ENCODE data around the gene HAPLN2. TPM values are rescaled to one million over a fixed set of nuclear protein-coding genes. Genes with fewer than 3 reads are reported as not detected.

The HAPLN2 gene
- total RNA-seq, 1 donor from 2014 or later: not detected

DNA sequence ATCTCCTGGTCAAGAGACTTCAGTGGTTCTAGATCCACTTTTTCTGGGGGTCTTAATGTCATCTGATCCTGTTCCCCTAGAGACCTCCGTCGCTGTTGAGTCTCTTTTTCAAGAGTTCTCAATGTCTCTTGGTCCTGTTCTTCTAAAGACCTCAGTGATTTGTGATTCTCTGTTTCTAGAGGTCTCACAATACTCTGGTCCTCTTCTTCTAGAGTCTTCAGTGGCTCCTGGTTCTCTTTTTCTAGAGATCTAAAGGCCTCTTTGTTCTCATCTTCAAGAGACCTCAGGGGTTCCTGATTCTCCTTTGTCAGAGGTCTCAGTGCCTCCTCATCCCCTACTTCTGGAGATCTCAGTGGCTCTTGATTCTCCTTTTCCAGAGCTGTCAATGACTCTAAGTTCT lies 52.6 kb downstream of the HAPLN2 start:
- Mint-ChIP-seq H3K27me3 (peaks cover 30% of the 10 kb centered on the region), H3K27ac (no peak overlapping the region), H3K4me3 (no peak overlapping the region), H3K9me3 (no peaks in the 10 kb centered on the region), H3K36me3 (ENCODE audit: low read depth) (no peaks in the 10 kb centered on the region), H3K4me1 (peaks cover 2% of the 10 kb centered on the region)
- no peak for DNase-seq
- intact Hi-C loops (cut with micrococcal nuclease): no loop called here
- TF ChIP-seq, protein P1, sequence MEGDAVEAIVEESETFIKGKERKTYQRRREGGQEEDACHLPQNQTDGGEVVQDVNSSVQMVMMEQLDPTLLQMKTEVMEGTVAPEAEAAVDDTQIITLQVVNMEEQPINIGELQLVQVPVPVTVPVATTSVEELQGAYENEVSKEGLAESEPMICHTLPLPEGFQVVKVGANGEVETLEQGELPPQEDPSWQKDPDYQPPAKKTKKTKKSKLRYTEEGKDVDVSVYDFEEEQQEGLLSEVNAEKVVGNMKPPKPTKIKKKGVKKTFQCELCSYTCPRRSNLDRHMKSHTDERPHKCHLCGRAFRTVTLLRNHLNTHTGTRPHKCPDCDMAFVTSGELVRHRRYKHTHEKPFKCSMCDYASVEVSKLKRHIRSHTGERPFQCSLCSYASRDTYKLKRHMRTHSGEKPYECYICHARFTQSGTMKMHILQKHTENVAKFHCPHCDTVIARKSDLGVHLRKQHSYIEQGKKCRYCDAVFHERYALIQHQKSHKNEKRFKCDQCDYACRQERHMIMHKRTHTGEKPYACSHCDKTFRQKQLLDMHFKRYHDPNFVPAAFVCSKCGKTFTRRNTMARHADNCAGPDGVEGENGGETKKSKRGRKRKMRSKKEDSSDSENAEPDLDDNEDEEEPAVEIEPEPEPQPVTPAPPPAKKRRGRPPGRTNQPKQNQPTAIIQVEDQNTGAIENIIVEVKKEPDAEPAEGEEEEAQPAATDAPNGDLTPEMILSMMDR (IDR thresholded peaks at IDR 0.05): no peak
- ChIA-PET POLR2A (no interaction called here), CTCF (no interaction called here)
- ATAC-seq (ENCODE audit: low read depth): no peak

DNA sequence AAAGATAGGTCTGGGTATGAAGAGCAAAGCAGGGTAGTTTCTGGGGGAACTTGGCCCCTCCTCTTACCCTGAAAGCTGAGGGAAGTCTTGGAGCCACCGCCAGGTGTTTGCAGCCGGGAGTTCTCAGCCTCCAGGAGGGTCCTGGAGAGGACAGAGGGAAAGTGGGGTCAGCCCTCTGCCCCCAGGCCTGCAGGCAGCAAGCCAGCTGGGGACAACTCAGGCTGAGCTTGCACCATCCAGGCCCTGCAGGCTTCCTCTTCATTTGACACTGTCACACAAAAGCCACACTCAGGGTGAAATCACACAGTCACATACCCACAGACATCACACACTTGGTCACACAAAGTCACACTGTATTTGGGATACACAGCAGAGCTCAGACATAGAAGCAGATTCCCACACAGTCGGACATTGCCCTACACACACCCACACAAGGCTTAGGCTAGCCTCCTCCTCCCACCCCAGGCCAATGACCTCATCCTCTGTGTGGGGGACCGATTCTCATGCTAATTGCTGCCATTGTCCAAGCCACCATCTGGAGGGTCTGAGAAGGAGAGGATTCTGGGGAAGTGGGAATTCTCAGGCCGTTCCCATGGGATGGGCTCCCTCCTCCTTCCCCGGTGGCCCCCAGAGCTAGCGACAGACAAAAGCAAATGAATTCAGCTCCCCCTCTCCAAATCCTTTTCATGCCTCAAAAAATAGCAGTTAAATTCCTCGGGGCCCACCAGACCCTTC lies 54.3 kb downstream of the HAPLN2 start:
- DNase-seq (no peak), ATAC-seq (ENCODE audit: low read depth) (no peak)
- Mint-ChIP-seq H3K9me3 (no peaks in the 10 kb centered on the region), H3K27me3 (peaks cover 44% of the 10 kb centered on the region), H3K27ac (no peak overlapping the region), H3K4me3 (no peak overlapping the region), H3K4me1 (peaks cover 15% of the 10 kb centered on the region), H3K36me3 (ENCODE audit: low read depth) (no peaks in the 10 kb centered on the region)
- CTCF ChIA-PET: interaction anchor here (1.1 kb wide), 1 partner anchor 9 kb away, joined by 3 read pairs; no protein-coding TSS in a partner anchor
- intact Hi-C loops (cut with micrococcal nuclease): no loop called here
- POLR2A ChIA-PET: no interaction called here
- TF ChIP-seq, protein P1 (IDR thresholded peaks at IDR 0.05): no peak

Other genes with a start within 250 kb of the HAPLN2 start
- gene MEF2D, start 118.6 kb upstream of the HAPLN2 start, total RNA-seq: 101 and 114 TPM in 2 replicates
- 0.22 and 0.29 TPM in 2 replicates for gene IQGAP3, start 46.9 kb upstream of the HAPLN2 start, total RNA-seq
- 19.6 TPM in 2 replicates for gene TTC24, start 39.7 kb upstream of the HAPLN2 start, total RNA-seq
- gene NAXE, start 27.6 kb upstream of the HAPLN2 start, total RNA-seq: 75.6 and 84.5 TPM in 2 replicates
- 64.6 and 71.8 TPM in 2 replicates for gene GPATCH4, start 17.9 kb upstream of the HAPLN2 start, total RNA-seq
- gene BCAN, start 22.7 kb downstream of the HAPLN2 start, total RNA-seq: 0.27 and 0.51 TPM in 2 replicates
- not detected in 2 replicates for gene NES, start 58.0 kb downstream of the HAPLN2 start, total RNA-seq
- 0.55 and 0.66 TPM in 2 replicates for gene CRABP2, start 86.2 kb downstream of the HAPLN2 start, total RNA-seq
- gene METTL25B, start 109.1 kb downstream of the HAPLN2 start, total RNA-seq: 54.5 and 56.7 TPM in 2 replicates
- 50.8 and 53.0 TPM in 2 replicates for gene ISG20L2, start 109.4 kb downstream of the HAPLN2 start, total RNA-seq
- 65.8 and 83.7 TPM in 2 replicates for gene MRPL24, start 121.7 kb downstream of the HAPLN2 start, total RNA-seq
- gene HDGF, start 132.3 kb downstream of the HAPLN2 start, total RNA-seq: 107 and 113 TPM in 2 replicates
- 80.4 and 81.4 TPM in 2 replicates for gene PRCC, start 148.1 kb downstream of the HAPLN2 start, total RNA-seq
- 1.7 and 2.3 TPM in 2 replicates for gene SH2D2A, start 197.4 kb downstream of the HAPLN2 start, total RNA-seq
- not detected in 2 replicates for gene INSRR, start 239.7 kb downstream of the HAPLN2 start, total RNA-seq
- 0.11 TPM in 1 of 2 replicates, not detected in the other for gene NTRK1, start 241.4 kb downstream of the HAPLN2 start, total RNA-seq

Measured in activated B cell treated with CpG ODN at 0.5 μM for 24 hours (primary cell).